Tibial nerve (tissue), 4 donors: Measurements from ENCODE around the gene BLVRB.

ENCODE experiments used
- EP300 ChIP-seq, 2 donors: sonication (generic); formaldehyde crosslinking; IDR thresholded peaks; one replicate each; pipeline ENCODE4 v1.6.1; 2017; ENCODE audit warnings: antibody characterized with exemption in 2 of 2, mild to moderate bottlenecking in 1 of 2
- POLR2A ChIP-seq, 2 donors: fragments of 450-650 bp; IDR thresholded peaks; one replicate each; pipeline ENCODE4 v1.6.1; 2017; ENCODE audit warnings: antibody characterized with exemption in 2 of 2, mild to moderate bottlenecking in 2 of 2, moderate library complexity in 2 of 2
- TF ChIP-seq, protein P1 (sequence below), 5 experiments: fragments of 200-600 bp in 3 of 5; fragments of 450-650 bp in 2 of 5; sonication (generic) in 3 of 5; IDR thresholded peaks; one replicate each; pipeline ENCODE4 v1.5.1; 2016 to 2019; ENCODE audit warnings: antibody characterized with exemption in 5 of 5, mild to moderate bottlenecking in 3 of 5, moderate library complexity in 2 of 5

- TF ChIP-seq, protein P1, sequence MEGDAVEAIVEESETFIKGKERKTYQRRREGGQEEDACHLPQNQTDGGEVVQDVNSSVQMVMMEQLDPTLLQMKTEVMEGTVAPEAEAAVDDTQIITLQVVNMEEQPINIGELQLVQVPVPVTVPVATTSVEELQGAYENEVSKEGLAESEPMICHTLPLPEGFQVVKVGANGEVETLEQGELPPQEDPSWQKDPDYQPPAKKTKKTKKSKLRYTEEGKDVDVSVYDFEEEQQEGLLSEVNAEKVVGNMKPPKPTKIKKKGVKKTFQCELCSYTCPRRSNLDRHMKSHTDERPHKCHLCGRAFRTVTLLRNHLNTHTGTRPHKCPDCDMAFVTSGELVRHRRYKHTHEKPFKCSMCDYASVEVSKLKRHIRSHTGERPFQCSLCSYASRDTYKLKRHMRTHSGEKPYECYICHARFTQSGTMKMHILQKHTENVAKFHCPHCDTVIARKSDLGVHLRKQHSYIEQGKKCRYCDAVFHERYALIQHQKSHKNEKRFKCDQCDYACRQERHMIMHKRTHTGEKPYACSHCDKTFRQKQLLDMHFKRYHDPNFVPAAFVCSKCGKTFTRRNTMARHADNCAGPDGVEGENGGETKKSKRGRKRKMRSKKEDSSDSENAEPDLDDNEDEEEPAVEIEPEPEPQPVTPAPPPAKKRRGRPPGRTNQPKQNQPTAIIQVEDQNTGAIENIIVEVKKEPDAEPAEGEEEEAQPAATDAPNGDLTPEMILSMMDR (IDR thresholded peaks at IDR 0.05), result no peak
- no peak for TF ChIP-seq POLR2A (IDR thresholded peaks at IDR 0.05)
- TF ChIP-seq EP300 (IDR thresholded peaks at IDR 0.05), result no peak
Observed at GRCh38 chr19:40452016-40452415, 13.5 kb downstream of the BLVRB start.
